GM21528 (cell line): ENCODE data around the gene GFRA3.
"Not testable (repeated sequence)": the region's sequence is repeated elsewhere in the genome, so short reads cannot be mapped to it uniquely, and the experiment has no call there.

Experiments used
- ATAC-seq: cut with Tn5 transposase; IDR thresholded peaks from one replicate; pipeline ENCODE4 v1.9.1; 2021; ENCODE audit warnings: mild to moderate bottlenecking, moderate library complexity; ENCODE audit not compliant: unreplicated experiment, low FRiP score

GFRA3 gene, protein sequence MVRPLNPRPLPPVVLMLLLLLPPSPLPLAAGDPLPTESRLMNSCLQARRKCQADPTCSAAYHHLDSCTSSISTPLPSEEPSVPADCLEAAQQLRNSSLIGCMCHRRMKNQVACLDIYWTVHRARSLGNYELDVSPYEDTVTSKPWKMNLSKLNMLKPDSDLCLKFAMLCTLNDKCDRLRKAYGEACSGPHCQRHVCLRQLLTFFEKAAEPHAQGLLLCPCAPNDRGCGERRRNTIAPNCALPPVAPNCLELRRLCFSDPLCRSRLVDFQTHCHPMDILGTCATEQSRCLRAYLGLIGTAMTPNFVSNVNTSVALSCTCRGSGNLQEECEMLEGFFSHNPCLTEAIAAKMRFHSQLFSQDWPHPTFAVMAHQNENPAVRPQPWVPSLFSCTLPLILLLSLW

DNA sequence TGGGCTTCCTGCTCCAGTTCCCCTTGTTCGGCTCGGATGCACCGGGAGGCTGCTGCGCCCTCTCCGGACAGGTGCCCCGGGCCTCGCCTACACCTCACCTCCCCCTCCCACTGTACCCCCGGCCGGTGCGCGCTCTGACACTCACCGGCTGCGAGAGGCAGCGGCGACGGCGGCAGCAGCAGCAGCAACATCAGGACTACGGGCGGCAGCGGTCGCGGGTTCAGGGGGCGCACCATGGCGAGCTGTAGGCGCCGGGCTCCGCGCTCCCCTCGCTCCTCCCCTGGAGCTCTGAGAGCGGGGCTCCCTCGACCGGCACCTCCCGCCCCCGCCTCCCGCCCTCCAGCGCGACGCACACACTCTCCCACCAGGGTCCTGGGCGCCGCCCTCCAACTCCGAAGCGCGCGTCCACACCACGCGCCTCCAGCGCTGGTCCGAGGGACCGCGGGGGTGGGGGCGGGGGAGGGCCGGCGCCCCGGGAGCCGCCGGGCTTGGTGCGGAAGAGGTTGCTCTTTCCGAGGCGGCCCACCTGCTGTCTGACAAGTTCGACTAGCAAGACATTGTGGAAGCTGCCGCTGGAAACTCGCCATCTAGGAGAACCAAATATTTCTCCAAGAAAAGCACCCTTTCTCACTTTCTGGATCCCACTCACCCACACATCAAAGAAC is at the start of gene GFRA3:
TSS of gene GFRA3 (minus strand) at position 433 of the 665 bp plus-strand sequence. CDS start at position 236, 197 bp downstream.
- ATAC-seq = no peak

DNA sequence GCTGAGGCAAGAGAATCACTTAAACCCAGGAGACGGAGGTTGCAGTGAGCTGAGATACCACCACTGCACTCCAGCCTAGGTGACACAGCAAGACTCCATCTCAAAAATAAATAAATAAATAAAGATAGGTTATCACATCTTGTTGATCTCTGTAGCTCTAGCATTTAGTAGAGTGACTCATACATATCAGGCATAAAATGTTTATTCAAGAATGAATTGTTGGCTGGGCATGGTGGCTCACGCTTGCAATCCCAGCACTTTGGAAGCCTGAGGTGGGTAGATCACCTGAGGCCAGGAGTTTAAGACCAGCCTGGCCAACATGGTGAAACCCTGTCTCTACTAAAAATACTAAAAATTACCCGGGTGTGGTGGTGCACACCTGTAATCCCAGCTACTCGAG is 43.8 kb upstream of the GFRA3 start:
- ATAC-seq = not testable (repeated sequence)

DNA sequence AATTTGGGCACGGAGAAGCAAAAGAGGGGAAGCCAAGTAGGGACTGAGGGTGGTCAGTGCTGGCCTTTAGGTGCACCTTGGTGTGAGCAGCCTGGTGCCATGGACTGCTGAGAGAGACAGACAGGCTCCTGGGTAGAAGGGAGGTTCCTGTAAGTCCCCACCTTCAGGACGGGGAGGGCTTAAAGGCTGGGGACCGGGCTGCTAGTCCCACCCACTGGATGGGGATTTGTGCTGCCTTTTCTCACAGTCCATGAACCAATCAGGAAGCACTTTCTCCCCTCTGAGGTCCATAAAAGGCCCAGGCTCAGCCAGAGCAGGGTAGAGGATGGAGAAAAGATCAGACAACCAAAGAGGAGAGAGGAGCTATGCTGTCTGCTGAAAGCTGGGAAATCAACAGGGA is 41.9 kb upstream of the GFRA3 start:
- no peak for ATAC-seq

DNA sequence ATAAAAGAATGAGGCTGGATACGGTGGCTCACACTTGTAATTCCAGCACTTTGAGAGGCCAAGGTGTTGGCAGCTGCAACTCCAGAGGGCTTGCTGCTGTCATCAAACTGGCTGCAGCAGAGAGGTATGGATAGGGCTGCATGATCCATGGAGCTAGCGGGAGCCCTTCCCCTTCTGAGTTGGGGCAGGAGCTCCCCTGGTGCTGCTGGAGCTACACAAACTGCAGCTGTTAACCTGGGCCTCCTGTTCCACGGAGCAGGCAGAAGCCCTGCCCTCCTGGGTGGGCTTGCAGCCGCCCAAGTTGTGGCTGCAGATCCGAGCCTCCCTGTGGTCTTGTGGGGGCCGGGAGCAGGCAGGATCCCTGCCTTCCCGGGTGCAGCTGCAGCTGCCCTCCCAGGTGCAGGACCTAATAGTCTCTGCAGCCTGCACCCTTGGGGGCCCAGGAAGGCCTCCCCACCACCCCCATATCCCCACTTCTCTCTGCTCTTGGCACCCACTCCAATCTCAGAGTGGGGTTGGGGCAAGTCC is 41.4 kb upstream of the GFRA3 start:
- no peak for ATAC-seq

DNA sequence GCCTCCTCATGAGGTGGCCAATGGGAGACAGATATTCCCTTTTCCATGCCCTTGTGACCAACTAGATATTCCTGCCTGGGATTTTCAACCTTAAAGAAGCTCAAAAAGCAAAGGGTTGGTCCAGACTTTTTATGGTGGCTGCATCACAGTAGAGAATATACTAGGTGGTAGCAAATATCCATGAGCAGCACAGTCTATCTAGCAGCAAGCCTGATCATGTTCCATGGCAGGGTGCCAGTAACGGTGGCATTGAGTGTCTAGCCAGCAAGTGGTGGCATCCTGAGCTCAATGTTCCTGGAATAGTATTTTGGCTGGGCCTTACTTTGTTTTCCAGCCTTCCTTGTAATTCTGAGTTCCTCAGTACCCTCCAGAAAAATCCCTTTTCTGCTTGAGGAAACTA is 31.4 kb upstream of the GFRA3 start:
- no peak for ATAC-seq

DNA sequence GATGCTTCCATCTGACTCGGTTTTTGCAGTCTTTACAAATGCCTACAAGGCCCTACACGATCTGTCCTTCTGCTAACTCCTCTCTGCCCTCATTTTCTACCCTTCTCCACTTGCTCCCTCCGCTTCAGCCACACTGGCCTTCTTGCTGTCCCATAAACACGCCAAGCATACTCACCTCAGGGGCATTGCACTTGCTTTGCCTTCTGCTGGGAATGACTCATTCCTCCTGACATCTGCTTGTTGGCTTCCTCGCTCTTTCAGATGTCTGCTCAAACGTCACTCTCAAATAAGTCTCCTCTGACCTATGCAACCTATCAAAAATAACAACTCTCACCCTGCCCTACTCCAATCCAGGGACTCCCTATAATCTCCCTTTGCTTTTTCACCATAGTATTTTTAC is 29.0 kb upstream of the GFRA3 start:
- no peak for ATAC-seq

DNA sequence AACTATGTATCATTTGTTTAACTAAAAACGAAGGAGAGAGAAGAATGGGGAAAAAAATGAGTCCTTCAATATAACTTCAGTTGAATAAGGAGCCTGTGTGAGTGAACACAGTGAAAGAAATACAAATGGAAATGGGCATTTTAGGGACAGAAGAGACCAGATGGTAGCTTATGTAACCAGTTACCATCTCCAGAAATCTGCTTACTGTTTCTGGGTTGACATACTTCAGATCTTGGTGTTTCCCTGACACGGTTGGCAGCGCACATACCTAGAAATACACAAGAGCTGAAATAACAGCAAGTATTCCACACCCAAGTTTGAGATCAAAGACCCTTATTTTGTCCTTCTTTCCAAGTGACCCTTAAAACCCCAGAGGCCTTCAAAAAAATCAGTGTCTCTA is 14.9 kb upstream of the GFRA3 start:
- no peak for ATAC-seq

DNA sequence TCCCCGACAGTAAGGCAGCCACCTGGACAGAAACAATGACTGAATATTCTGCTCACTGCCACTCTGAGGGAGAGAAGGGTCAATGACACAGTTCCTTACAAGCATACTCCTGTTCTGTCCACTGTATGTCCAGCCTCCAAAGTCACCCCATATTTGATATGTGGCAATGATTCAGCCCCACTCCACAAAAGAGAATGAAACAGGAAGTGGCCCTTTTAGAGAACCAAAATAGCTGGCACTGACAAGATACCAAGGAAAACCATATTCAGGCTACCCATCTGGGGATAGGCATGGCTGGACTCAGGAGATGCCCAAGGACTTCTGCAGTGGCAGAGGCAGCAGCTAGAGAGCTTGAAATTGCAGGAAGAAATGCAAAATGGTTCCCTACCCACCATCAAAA is 12.8 kb upstream of the GFRA3 start:
- ATAC-seq = no peak

DNA sequence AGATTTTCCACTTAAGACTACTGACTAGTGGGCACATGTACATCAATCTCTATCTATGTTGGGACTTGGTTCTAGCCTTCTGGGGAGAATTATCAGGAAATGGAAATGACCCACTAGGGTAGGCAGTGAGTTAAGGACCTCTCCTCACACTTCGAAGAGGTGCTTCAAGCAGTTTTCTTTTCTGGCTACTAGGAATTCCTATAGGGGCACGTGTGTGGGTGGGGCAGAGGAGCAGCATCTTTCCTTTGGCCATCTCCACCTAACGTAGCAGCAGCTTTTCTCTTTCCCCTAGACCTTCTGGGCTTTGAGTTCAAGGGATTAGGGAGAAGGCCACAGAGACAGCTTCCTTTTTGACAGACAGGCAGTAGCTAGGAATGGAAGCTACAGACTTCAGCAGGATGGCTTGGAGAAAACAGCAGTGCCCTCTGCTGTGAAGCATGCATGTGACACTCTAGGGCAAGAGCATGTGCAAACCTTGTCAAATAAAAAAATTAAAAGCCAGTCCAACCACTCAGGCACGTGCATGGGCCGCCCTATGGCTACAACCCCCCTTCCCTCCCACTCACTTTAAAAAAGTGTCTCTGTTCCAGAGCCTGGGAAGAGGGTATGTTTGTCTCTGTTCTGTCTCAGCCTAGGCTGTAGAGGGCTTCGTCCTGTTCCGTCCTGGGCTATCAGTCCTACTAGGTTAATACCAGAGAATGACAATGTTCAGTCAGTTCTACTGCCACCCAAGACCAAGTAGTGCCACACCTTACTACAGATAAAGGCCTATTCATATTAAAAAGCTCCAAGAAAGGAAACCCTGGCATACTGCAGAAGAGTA is 8.7 kb upstream of the GFRA3 start:
- no peak for ATAC-seq

DNA sequence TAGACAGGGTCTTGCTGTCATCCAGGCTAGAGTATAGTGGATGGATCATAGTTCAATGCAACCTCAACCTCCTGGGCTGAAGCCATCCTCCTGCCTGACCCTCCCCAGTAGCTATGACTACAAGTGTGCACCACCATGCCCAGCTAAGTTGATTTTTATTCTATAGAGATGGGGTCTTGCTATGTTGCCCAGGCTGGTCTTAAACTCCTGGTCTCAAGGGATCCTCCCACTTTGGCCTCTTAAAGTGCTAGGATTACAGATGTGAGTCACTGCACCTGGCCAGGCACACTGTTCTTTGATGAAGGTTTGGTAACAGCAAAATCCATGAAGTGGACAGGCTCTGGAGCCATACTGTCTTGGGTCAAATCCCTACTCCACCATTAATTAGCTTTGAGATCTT is 6.5 kb upstream of the GFRA3 start:
- ATAC-seq = no peak

DNA sequence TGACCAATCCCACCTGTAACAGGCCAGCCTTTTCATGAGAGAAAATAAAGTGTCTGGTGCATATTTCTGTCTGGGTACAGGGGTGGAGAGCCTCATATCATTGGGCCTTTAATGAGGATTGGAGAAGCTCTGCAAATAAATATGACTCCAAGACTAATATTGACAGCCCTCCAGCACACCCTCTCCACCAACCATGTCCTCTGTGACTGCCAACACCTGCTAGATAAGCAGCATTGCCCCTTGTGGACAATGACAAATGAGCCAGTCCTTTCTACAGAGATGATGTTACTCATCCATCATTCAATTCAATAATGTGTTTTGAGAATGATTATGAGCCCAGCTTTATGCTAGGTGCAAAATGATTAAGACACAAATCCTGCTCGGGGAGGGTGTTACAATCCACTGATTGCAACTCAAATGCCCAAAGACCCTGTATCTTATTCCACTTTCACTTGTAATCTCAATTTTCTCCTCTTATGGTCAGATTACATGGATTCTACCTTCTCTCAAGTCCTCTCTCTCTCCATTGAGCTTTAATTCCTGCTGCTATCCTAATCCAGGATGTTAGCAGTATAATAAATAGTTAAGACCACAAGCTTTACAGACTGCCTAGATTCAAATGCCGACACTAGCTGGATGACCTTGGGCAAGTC is 2.1 kb upstream of the GFRA3 start:
- no peak for ATAC-seq

DNA sequence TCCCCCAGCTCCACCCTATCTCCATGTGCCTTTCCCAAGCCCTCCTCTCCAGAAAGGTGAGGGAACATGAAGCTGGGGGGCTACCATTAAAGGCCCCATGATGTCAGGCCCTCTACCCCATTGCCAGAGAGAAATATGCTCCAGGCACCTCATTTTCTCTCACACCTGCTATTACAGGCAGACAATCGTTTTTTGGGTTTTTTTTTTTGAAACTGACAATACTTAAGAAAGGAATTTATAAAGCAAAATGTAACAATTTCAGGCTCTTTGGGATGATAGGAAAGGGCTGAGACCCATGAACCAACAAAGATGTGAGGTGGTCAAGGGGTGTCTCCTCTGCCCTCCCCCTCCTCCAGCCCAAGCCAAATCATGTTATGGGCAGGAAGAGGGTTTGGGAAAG is 1.5 kb upstream of the GFRA3 start:
- ATAC-seq = no peak

DNA sequence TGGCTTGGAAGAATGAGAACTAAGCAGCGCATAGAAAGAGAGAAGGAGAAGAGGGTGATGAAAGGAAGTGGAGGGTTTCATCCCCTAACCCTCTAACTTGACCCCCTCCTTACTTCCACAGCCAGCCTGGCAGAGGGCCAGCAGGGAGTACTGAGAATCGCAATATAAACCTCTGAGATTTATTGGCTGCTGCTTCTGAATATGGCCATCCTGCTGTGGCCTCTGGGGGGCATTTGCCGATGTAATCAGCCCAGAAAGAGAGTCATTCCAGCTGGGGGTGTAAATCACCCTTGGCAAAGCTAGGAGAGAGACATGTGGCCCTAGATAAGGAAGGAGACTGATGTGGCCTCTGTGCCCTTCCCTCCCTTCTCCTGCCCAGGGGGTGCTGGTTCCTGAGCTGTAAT is 960 bp upstream of the GFRA3 start:
- ATAC-seq = no peak

DNA sequence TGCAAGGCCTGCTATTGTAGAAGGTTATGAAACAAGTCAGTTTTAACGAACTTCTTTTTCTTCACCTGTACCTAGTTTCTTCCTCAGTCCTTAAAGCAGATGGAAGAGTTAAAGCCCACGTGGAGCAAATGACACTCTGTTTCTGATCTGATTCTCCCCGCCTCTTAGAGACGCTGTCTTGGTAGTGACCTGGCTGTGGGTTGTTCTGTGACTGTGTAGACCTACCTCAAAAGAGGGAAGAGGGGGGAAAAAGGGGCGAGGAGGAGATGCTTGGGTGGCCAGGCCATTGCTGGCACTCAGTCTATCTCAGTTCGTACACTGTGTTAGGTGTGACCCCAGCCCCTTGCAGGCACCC is 610 bp downstream of the GFRA3 start:
- no peak for ATAC-seq

DNA sequence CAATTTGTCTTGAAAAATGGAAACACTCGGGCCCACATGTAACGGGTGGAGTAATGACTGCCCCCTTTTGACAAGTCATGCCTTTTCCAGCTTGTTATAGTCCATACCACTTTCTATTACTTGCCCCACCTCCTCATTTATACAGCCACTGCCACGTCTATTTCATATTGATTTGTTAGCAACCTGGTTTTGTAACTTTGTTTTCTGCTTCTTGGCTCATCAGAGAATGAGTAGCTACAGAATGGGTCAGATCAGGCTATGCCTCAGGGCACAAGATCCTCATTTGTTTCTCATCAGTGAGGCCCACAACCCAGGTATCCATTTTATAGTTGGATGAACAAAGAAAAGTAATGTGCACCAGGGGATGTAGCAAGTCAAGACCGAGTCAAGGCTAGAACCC is 1.7 kb downstream of the GFRA3 start:
- ATAC-seq = no peak

DNA sequence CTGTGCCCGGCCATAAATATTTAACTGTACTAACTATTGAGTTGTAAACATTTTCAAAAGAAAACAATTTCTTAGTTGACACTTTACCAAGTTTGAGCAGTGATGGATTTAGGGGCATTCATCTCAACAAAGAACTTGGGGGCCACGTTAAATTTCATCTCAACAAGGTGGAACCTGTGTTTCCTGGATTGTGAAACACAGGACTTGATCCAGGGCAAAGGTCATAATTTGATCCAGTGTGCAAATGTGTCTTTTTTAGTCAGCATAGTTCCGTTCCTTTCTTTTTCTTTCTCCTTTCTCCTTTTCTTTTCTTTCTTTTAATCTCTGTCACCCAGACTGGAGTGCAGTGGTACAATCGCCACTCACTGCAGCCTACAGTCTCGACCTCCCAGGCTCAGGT is 3.1 kb downstream of the GFRA3 start:
- ATAC-seq = no peak

DNA sequence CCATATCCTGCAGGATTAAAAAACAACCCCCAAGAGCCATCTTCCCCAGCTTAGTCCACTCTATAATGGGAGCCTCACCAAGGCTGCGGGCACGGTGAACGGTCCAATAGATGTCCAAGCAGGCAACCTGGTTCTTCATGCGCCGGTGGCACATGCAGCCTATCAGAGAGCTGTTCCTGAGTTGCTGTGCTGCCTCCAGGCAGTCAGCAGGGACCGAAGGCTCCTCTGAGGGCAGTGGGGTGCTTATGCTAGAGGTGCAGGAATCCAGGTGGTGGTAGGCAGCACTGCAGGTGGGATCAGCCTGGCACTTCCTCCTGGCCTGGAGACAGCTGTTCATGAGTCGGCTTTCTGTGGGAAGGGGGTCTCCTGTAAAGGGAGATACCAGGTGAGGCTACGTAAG is 10.2 kb downstream of the GFRA3 start:
- no peak for ATAC-seq

DNA sequence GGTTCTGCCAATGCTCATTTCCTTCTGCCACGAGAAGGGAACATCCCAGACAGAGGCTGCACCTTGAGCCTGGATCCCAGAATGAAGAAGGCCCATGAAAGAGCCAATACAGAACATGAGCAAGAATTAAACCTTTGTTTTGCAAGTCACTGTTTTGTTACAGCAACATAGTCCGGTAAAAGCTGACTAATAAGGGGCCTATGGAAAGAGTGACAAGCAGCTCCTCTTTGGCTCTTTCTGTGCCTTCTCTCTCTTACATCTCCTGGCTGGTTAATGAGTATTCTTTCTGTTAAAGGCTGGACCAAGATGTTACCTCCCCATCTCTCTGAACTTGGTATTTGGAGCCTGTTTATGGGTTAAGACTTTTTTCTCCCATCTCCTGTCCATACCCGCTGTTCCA is 10.8 kb downstream of the GFRA3 start:
- ATAC-seq = no peak

DNA sequence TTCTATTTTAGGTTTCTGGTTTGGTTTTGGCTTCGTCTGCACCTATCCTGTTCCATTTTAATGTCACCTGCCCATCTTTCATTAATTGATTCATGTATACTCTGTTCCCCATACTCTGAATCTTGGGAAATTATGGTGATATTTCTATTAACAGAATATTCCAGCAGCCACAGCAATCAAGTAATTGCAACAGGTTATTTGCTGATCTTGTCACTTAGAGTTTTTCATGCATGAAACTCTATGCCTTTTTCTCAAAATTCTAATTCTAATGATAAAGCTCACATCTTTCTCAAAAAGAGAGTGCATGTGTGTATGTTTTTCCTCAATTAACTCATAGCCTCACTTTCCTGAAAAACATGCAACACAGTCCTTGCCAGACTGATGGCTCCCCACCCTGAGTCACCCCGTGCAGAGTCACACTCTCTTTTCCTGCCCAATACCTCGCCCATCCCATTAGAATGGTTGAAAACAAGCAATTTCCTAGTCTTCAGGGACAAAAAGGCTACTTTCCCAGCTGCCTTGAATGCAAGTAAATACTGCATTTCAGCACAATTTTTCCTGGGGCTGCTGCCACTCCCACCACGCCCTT is 15.6 kb downstream of the GFRA3 start:
- no peak for ATAC-seq

DNA sequence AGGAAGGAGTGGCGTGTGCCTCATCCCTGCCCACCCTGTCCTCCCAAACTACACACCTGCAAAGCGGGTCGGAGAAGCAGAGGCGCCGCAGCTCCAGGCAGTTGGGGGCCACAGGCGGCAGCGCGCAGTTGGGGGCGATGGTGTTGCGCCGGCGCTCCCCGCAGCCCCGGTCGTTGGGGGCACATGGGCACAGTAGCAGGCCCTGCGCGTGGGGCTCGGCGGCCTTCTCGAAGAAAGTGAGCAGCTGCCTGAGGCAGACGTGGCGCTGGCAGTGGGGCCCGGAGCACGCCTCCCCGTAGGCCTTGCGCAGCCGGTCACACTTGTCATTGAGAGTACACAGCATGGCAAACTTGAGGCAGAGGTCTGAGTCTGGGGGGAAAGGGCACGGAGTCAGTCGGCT is 16.8 kb downstream of the GFRA3 start:
- ATAC-seq = no peak
